HepG2 (cell line): Measurements from ENCODE around the gene ZNF511. TPM values are rescaled to one million over a fixed set of nuclear protein-coding genes. Genes with fewer than 3 reads are reported as not detected.

Source experiments
- AKNA ChIP-seq: sonication (generic); formaldehyde crosslinking; IDR thresholded peaks from 2 replicates; pipeline ENCODE4 v1.4.0; 2020; ENCODE audit warnings: missing genetic modification reagents, borderline replicate concordance
- ARID2 ChIP-seq: sonication (generic); formaldehyde crosslinking; IDR thresholded peaks from 2 replicates; pipeline ENCODE4 v1.8.1; 2022; ENCODE audit warnings: mild to moderate bottlenecking, missing genetic modification reagents, borderline replicate concordance
- CREB3 ChIP-seq: sonication (generic); formaldehyde crosslinking; IDR thresholded peaks from 2 replicates; pipeline ENCODE4 v1.5.0; 2020; ENCODE audit warnings: missing genetic modification reagents
- DR1 ChIP-seq: sonication (generic); formaldehyde crosslinking; IDR thresholded peaks from 2 replicates; pipeline ENCODE4 v1.8.0; 2021; ENCODE audit warnings: mild to moderate bottlenecking, missing genetic modification reagents, inconsistent platforms
- FOSL2 ChIP-seq: sonication (generic); formaldehyde crosslinking; IDR thresholded peaks from 2 replicates; pipeline ENCODE4 v1.4.0; 2020; ENCODE audit warnings: missing genetic modification reagents
- HDAC1 ChIP-seq: sonication (generic); formaldehyde crosslinking; IDR thresholded peaks from 2 replicates; pipeline ENCODE4 v1.5.1; 2020; ENCODE audit warnings: mild to moderate bottlenecking, missing genetic modification reagents
- LCORL ChIP-seq, 2 experiments: fragments of 450-650 bp in 1 of 2; sonication (generic) in 1 of 2; formaldehyde crosslinking in 1 of 2; IDR thresholded peaks; 2 replicates each; pipeline versions ENCODE4 v1.5.0 to v1.6.1; 2017 to 2020; ENCODE audit warnings: antibody characterized with exemption in 1 of 2, missing genetic modification reagents in 1 of 2
- MATR3 ChIP-seq: sonication (generic); formaldehyde crosslinking; IDR thresholded peaks from 2 replicates; pipeline ENCODE4 v1.4.0; 2020; ENCODE audit warnings: missing genetic modification reagents
- MBNL3 ChIP-seq: fragments of 250-450 bp; sonication (Bioruptor Pico); conservative IDR thresholded peaks from 2 replicates; pipeline ENCODE4 v1.8.0; 2022; ENCODE audit warnings: mild to moderate bottlenecking, inconsistent platforms
- PPARG ChIP-seq: conservative IDR thresholded peaks from 2 replicates; pipeline ENCODE4 v1.6.1; 2016; ENCODE audit warnings: missing biosample characterization, missing genetic modification reagents
- SAFB2 ChIP-seq: sonication (generic); formaldehyde crosslinking; IDR thresholded peaks from 2 replicates; pipeline ENCODE4 v1.5.1; 2020; ENCODE audit warnings: missing genetic modification reagents, low read depth, mild to moderate bottlenecking, borderline replicate concordance
- SIN3B ChIP-seq: fragments of 150-350 bp; IDR thresholded peaks from 2 replicates; pipeline ENCODE4 v1.6.1; 2014; ENCODE audit warnings: low read length
- SP1 ChIP-seq, 2 experiments: fragments of 450-650 bp in 1 of 2; sonication (generic) in 1 of 2; formaldehyde crosslinking in 1 of 2; IDR thresholded peaks; 2 replicates each; pipeline versions ENCODE4 v1.4.0 to v1.6.1; 2016 to 2020; ENCODE audit warnings: missing genetic modification reagents in 1 of 2
- TRIM22 ChIP-seq: fragments of 450-650 bp; IDR thresholded peaks from 2 replicates; pipeline ENCODE4 v1.6.1; 2017
- ZFX ChIP-seq: sonication (generic); formaldehyde crosslinking; IDR thresholded peaks from 2 replicates; pipeline ENCODE4 v1.4.0; 2020; ENCODE audit warnings: mild to moderate bottlenecking, low read depth, missing genetic modification reagents, moderate library complexity
- ZMAT3 ChIP-seq: sonication (generic); formaldehyde crosslinking; conservative IDR thresholded peaks from 2 replicates; pipeline ENCODE4 v1.7.0; 2021; ENCODE audit warnings: missing genetic modification reagents
- ZNF234 ChIP-seq: sonication (generic); formaldehyde crosslinking; conservative IDR thresholded peaks from 2 replicates; pipeline ENCODE4 v1.5.1; 2020; ENCODE audit warnings: mild to moderate bottlenecking, missing genetic modification reagents
- ZNF460 ChIP-seq: sonication (generic); formaldehyde crosslinking; IDR thresholded peaks from 2 replicates; pipeline ENCODE4 v1.5.1; 2020; ENCODE audit warnings: missing genetic modification reagents, mild to moderate bottlenecking, borderline replicate concordance
- ZNF543 ChIP-seq: sonication (generic); formaldehyde crosslinking; IDR thresholded peaks from 2 replicates; pipeline ENCODE4 v1.4.0; 2020; ENCODE audit warnings: mild to moderate bottlenecking, missing genetic modification reagents
- ZNF850 ChIP-seq: sonication (generic); formaldehyde crosslinking; conservative IDR thresholded peaks from 2 replicates; pipeline ENCODE4 v1.9.0; 2021; ENCODE audit warnings: mild to moderate bottlenecking, missing genetic modification reagents
- polyA plus RNA-seq, 8 experiments: library from polyadenylated mRNA; depleted of rRNA in 3 of 8; stranded (reverse) in 7 of 8; unstranded in 1 of 8; fragments of >200 nt; fragmentation: Illumina TruSeq in 4 of 8; extraction: Trizol in 4 of 8; gene quantifications; 2 replicates each; pipeline versions ENCODE4 v1.2.1 to v1.2.3, GENCODE V29; 2011 to 2016; ENCODE audit warnings: low read depth in 4 of 8, missing spikeins in 1 of 8, mixed read lengths in 1 of 8; ENCODE audit not compliant: insufficient read depth in 1 of 8
- total RNA-seq, 5 experiments: library from RNA; depleted of rRNA; stranded (reverse); fragments of >200 nt; fragmentation: Illumina TruSeq; extraction: Trizol; gene quantifications; 2 replicates each; pipeline ENCODE4 v1.2.3, GENCODE V29; 2016; ENCODE audit warnings: low read depth in 1 of 5
- TF ChIP-seq, protein P1 (sequence below): sonication (generic); formaldehyde crosslinking; IDR thresholded peaks from 2 replicates; pipeline ENCODE4 v1.9.0; 2022; ENCODE audit warnings: missing genetic modification reagents, mild to moderate bottlenecking, borderline replicate concordance

The ZNF511 gene
- total and polyA plus RNA-seq, 2 of the 13 experiments (the other 11 are each of a cell fraction or from before 2014, with no cell fraction given), result 35.6 to 66.4 TPM

- TF ChIP-seq AKNA, result no peak
- TF ChIP-seq PPARG, result peak; percentile 46; the same call in 1 of the 2 replicates
- TF ChIP-seq, protein P1, sequence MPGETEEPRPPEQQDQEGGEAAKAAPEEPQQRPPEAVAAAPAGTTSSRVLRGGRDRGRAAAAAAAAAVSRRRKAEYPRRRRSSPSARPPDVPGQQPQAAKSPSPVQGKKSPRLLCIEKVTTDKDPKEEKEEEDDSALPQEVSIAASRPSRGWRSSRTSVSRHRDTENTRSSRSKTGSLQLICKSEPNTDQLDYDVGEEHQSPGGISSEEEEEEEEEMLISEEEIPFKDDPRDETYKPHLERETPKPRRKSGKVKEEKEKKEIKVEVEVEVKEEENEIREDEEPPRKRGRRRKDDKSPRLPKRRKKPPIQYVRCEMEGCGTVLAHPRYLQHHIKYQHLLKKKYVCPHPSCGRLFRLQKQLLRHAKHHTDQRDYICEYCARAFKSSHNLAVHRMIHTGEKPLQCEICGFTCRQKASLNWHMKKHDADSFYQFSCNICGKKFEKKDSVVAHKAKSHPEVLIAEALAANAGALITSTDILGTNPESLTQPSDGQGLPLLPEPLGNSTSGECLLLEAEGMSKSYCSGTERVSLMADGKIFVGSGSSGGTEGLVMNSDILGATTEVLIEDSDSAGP, result peak; percentile 66; the same call in 1 of the 2 replicates
- no peak for TF ChIP-seq TRIM22
- no peak for TF ChIP-seq ZNF460 (CRISPR knock-in tag)
- no peak for TF ChIP-seq SP1 (IDR thresholded peaks at IDR 0.05)
- TF ChIP-seq SP1 (CRISPR knock-in tag; IDR thresholded peaks at IDR 0.05), result no peak
- no peak for TF ChIP-seq ZNF850
- TF ChIP-seq CREB3 (CRISPR knock-in tag), result no peak
- no peak for TF ChIP-seq LCORL (IDR thresholded peaks at IDR 0.05)
- TF ChIP-seq LCORL (CRISPR knock-in tag; IDR thresholded peaks at IDR 0.05), result peak; percentile 76; the same call in 1 of the 2 replicates
- TF ChIP-seq ZNF234 (CRISPR knock-in tag), result no peak
- no peak for TF ChIP-seq DR1 (CRISPR knock-in tag)
- peak; percentile 97 for TF ChIP-seq FOSL2
- TF ChIP-seq HDAC1 (CRISPR knock-in tag), result peak; percentile 54
- no peak for TF ChIP-seq MBNL3 (CRISPR knock-in tag)
- TF ChIP-seq ZNF543 (CRISPR knock-in tag), result no peak; the same call in 1 of the 2 replicates
- peak; percentile 42; the same call in 1 of the 2 replicates for TF ChIP-seq ZFX
- TF ChIP-seq SIN3B, result no peak
- TF ChIP-seq ARID2, result no peak
- TF ChIP-seq SAFB2, result no peak
- TF ChIP-seq ZMAT3 (CRISPR knock-in tag), result no peak
- no peak for TF ChIP-seq MATR3
Measured at GRCh38 chr10:133347710-133348517, 39.2 kb downstream of the ZNF511 start (continued).
